GM12878 (cell line): ENCODE measurements around the gene TMEM19. TPM values are rescaled to one million over a fixed set of nuclear protein-coding genes. Genes with fewer than 3 reads are reported as not detected.

ENCODE experiments used
- ATAC-seq: fragments of 200-7000 bp; cut with Tn5 transposase; 3 replicates; pipeline ENCODE4 v1.9.1; 2020; ENCODE audit warnings: mild to moderate bottlenecking, moderate library complexity
- BruUV-seq: library from RNA; stranded (reverse); fragments of 400-500 nt; replicated peaks from 2 replicates; lab custom pipeline; 2021; lab: Mats Ljungman, UMichigan
- CTCF ChIA-PET: fragments of 300-600 bp; sonication (Branson Sonifier 250); formaldehyde crosslinking; extraction: SDS; loops from one replicate; lab custom pipeline; 2021; ENCODE audit warnings: inconsistent platforms; lab: Yijun Ruan, JAX
- POLR2A ChIA-PET: fragments of 350-600 bp; formaldehyde crosslinking; extraction: SDS; loops from one replicate; lab custom pipeline; 2021; ENCODE audit warnings: inconsistent platforms; lab: Charles Lee
- RAD21 ChIA-PET: fragments of 300-600 bp; sonication (Branson Sonifier 250); formaldehyde crosslinking; loops from one replicate; lab custom pipeline; 2023; ENCODE audit warnings: antibody characterized with exemption; ENCODE audit not compliant: unreplicated experiment; lab: Charles Lee
- SMC1A ChIA-PET: fragments of 300-600 bp; sonication (Branson Sonifier 250); formaldehyde crosslinking; loops from one replicate; lab custom pipeline; 2023; ENCODE audit not compliant: unreplicated experiment, uncharacterized antibody; lab: Charles Lee
- DNase-seq: peaks from one replicate; pipeline ENCODE4 v3.0.0-alpha.2; 2011; ENCODE audit warnings: low read depth, low spot score
- FAIRE-seq: peaks from 3 replicates; lab custom pipeline; 2011; peaks lifted over from hg19 to GRCh38; lab: Jason Lieb, UNC
- H2AFZ ChIP-seq: 2 replicates; pipeline ENCODE4 v1.6.0; 2011; ENCODE audit warnings: low read depth, low read length, control low read depth; ENCODE audit not compliant: control insufficient read depth
- H3K27ac ChIP-seq: 2 replicates; pipeline ENCODE4 v1.5.1; 2011; ENCODE audit warnings: control low read depth; ENCODE audit not compliant: control insufficient read depth, insufficient read depth
- H3K27me3 ChIP-seq, 2 experiments: replicated peaks in 1 of 2; 2 replicates each; pipeline versions ENCODE4 v1.6.0 to v1.6.1; 2011; ENCODE audit warnings: low read length in 1 of 2; ENCODE audit not compliant: control insufficient read depth in 2 of 2, insufficient read depth in 2 of 2
- H3K36me3 ChIP-seq, 2 experiments: 2 replicates each; pipeline ENCODE4 v1.5.1; 2011; ENCODE audit warnings: low read length in 1 of 2; ENCODE audit not compliant: control insufficient read depth in 2 of 2, insufficient read depth in 2 of 2
- H3K4me1 ChIP-seq: 2 replicates; pipeline ENCODE4 v1.6.1; 2011; ENCODE audit warnings: mild to moderate bottlenecking, low read length, moderate library complexity, mixed read lengths; ENCODE audit not compliant: control insufficient read depth, insufficient read depth
- H3K4me2 ChIP-seq: 2 replicates; pipeline ENCODE4 v1.6.0; 2011; ENCODE audit warnings: control low read depth; ENCODE audit not compliant: control insufficient read depth, insufficient read depth
- H3K4me3 ChIP-seq: fragments of 200-600 bp; sonication (generic); 2 replicates; pipeline ENCODE4 v1.5.1; 2016
- H3K79me2 ChIP-seq: 2 replicates; pipeline ENCODE4 v1.6.0; 2011; ENCODE audit warnings: low read length; ENCODE audit not compliant: control insufficient read depth, insufficient read depth
- H3K9ac ChIP-seq: 2 replicates; pipeline ENCODE4 v1.8.0; 2011; ENCODE audit warnings: low read length, control low read depth, mixed read lengths; ENCODE audit not compliant: control insufficient read depth, insufficient read depth
- H3K9me3 ChIP-seq: replicated peaks from 3 replicates; pipeline ENCODE4 v1.5.1; 2011; ENCODE audit warnings: mild to moderate bottlenecking, low read length; ENCODE audit not compliant: control insufficient read depth, insufficient read depth
- H4K20me1 ChIP-seq: 2 replicates; pipeline ENCODE4 v1.6.0; 2011; ENCODE audit not compliant: control insufficient read depth, insufficient read depth
- DPF2 ChIP-seq: fragments of 450-650 bp; IDR thresholded peaks from 2 replicates; pipeline ENCODE4 v1.6.1; 2017; ENCODE audit warnings: mild to moderate bottlenecking
- KLF5 ChIP-seq: fragments of 450-650 bp; IDR thresholded peaks from 2 replicates; pipeline ENCODE4 v1.6.1; 2014; ENCODE audit warnings: mild to moderate bottlenecking; ENCODE audit not compliant: partially characterized antibody
- NFIC ChIP-seq: IDR thresholded peaks from 2 replicates; pipeline ENCODE4 v1.6.1; 2012; ENCODE audit warnings: low read depth, mild to moderate bottlenecking, inconsistent platforms, low read length, moderate library complexity
- PAX8 ChIP-seq: fragments of 450-650 bp; IDR thresholded peaks from 2 replicates; pipeline ENCODE4 v1.6.1; 2017; ENCODE audit warnings: mild to moderate bottlenecking, moderate library complexity
- PML ChIP-seq: IDR thresholded peaks from 2 replicates; pipeline ENCODE4 v1.6.1; 2012; ENCODE audit warnings: low read length, inconsistent platforms
- POU2F2 ChIP-seq: IDR thresholded peaks from 3 replicates; pipeline ENCODE4 v1.6.1; 2011; ENCODE audit warnings: low read depth, mild to moderate bottlenecking, low read length, borderline replicate concordance
- RUNX3 ChIP-seq: IDR thresholded peaks from 2 replicates; pipeline ENCODE4 v1.6.1; 2012; ENCODE audit warnings: low read length, inconsistent platforms
- SIX5 ChIP-seq: IDR thresholded peaks from 2 replicates; pipeline ENCODE4 v1.6.1; 2011; ENCODE audit warnings: mild to moderate bottlenecking, low read depth, low read length, moderate library complexity; ENCODE audit not compliant: severe bottlenecking
- SRF ChIP-seq, 2 experiments: IDR thresholded peaks; 2 replicates each; pipeline ENCODE4 v1.6.1; 2011; ENCODE audit warnings: low read depth in 2 of 2, low read length in 2 of 2, mild to moderate bottlenecking in 1 of 2, moderate library complexity in 1 of 2
- SUZ12 ChIP-seq: fragments of 200-600 bp; sonication (generic); IDR thresholded peaks from one replicate; pipeline ENCODE4 v1.6.1; 2018; ENCODE audit warnings: antibody characterized with exemption, mild to moderate bottlenecking; ENCODE audit not compliant: unreplicated experiment
- WGBS: methylation state at CpG from one replicate; pipeline ENCODE4 v1.1.6; 2016; ENCODE audit warnings: low lambda C conversion rate; ENCODE audit not compliant: insufficient replicate concordance, insufficient coverage; ENCODE audit errors: missing lambda C conversion rate; 5-methylcytosine and 5-hydroxymethylcytosine counted together
- in situ Hi-C: fragments of 300-500 bp; cut with MboI; formaldehyde crosslinking; loops from 9 replicates; pipeline ENCODE4 v1.14.3; 2018; ENCODE audit warnings: mixed read lengths
- intact Hi-C: fragments of 100-400 bp; cut with micrococcal nuclease; formaldehyde crosslinking; loops from one replicate; pipeline ENCODE4 v1.14.2; 2022; ENCODE audit not compliant: unreplicated experiment
- polyA plus RNA-seq, 11 experiments: library from polyadenylated mRNA; depleted of rRNA in 4 of 11; unstranded in 6 of 11; stranded (reverse) in 5 of 11; fragments of >200 nt; fragmentation: Nextera tagmentation in 4 of 11; fragmentation: Illumina TruSeq in 1 of 11; extraction: Ambion mirVana in 4 of 11; extraction: Trizol in 1 of 11; gene quantifications; 1 replicate in 1 of 11; 2 replicates in 10 of 11; pipeline versions ENCODE4 v1.2.1 to v1.2.3, GENCODE V29; 2011 to 2016; ENCODE audit warnings: inconsistent platforms in 2 of 11, missing spikeins in 2 of 11, low read depth in 1 of 11
- total RNA-seq, 4 experiments: library from RNA; depleted of rRNA in 3 of 4; stranded (reverse); fragments of >200 nt in 3 of 4; fragmentation: Illumina TruSeq in 1 of 4; extraction: Trizol in 1 of 4; gene quantifications; 2 replicates each; pipeline versions ENCODE4 v1.2.1 to v1.2.3, GENCODE V29; 2013 to 2021
- TF ChIP-seq, protein P1 (sequence below): fragments of 450-650 bp; IDR thresholded peaks from 2 replicates; pipeline ENCODE4 v1.6.1; 2016; ENCODE audit warnings: mild to moderate bottlenecking
- TF ChIP-seq, protein P2 (sequence below): fragments of 450-650 bp; IDR thresholded peaks from 2 replicates; pipeline ENCODE4 v1.6.1; 2017; ENCODE audit warnings: mild to moderate bottlenecking, moderate library complexity
- TF ChIP-seq, protein P3 (sequence below): IDR thresholded peaks from 2 replicates; pipeline ENCODE4 v1.6.1; 2012; ENCODE audit warnings: low read depth, low read length, improper control_type of control experiment
- TF ChIP-seq, protein P4 (sequence below): IDR thresholded peaks from 2 replicates; pipeline ENCODE4 v1.6.1; 2012; ENCODE audit warnings: low read depth, low read length, improper control_type of control experiment
- TF ChIP-seq, protein P5 (sequence below): fragments of 450-650 bp; IDR thresholded peaks from 2 replicates; pipeline ENCODE4 v1.6.1; 2017; ENCODE audit warnings: borderline replicate concordance

The TMEM19 gene
- total and polyA plus RNA-seq, 10 of the 15 experiments (the other 5 are each of a cell fraction or from before 2014, with no cell fraction given): 26.7 to 54.9 (median 39.3) TPM

DNA sequence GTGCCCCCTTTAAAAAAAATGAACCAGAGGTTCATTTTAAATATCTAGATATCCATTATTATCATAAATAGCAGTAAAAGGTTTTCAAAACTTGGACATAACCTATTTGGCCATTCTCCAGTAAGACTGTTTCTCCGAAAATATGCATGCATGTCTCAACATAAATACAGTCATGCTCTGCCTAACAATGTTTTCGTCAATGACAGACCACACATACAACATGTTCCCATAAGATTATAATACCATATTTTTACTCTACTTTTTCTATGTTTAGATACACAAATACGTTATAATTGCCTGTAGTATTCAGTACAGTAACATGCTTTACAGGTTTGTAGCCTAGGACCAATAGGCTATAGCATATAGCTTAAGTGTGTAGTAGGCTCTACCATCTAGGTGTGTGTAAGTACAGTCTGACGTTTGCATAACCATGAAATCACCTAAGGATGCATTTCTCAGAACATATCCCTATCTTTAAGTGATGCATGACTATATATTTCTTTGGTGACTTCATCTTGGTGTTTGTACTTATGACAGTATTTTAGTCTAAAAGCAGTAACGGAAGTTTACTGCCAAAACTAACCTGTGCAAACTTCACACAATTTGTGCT is 3.2 kb downstream of the TMEM19 start:
- Histone ChIP-seq H4K20me1 (no peaks in the 10 kb centered on the region), H3K4me3 (peak overlapping the region; percentile 70), H3K4me2 (peak overlapping the region; percentile 78; the same call in 1 of the 2 replicates), H3K9ac (0 out of 2 replicates have a peak overlapping the region, but pooled peaks have one; percentile 57), H3K27me3 (no peaks in the 10 kb centered on the region), H3K4me1 (peaks cover 39% of the 10 kb centered on the region), H3K9me3 (no peaks in the 10 kb centered on the region), H3K36me3 (no peaks in the 10 kb centered on the region; a peak in 1 of 4 replicates), H3K79me2 (peaks cover 59% of the 10 kb centered on the region), H2AFZ (no peak overlapping the region), H3K27ac (peak overlapping the region; percentile 77; the same call in 1 of the 2 replicates)
- intact Hi-C loops (no loop called here), in situ Hi-C loops (no loop called here)
- TF ChIP-seq SUZ12 (no peak), RUNX3 (no peak), PML (no peak), POU2F2 (no peak), NFIC (no peak), PAX8 (no peak), SIX5 (no peak), DPF2 (no peak), KLF5 (no peak), SRF (IDR thresholded peaks at IDR 0.05; ENCODE audit: low read depth in 2 of 2, low read length in 2 of 2) (no peak)
- TF ChIP-seq, protein P1, sequence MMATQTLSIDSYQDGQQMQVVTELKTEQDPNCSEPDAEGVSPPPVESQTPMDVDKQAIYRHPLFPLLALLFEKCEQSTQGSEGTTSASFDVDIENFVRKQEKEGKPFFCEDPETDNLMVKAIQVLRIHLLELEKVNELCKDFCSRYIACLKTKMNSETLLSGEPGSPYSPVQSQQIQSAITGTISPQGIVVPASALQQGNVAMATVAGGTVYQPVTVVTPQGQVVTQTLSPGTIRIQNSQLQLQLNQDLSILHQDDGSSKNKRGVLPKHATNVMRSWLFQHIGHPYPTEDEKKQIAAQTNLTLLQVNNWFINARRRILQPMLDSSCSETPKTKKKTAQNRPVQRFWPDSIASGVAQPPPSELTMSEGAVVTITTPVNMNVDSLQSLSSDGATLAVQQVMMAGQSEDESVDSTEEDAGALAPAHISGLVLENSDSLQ: no peak
- TF ChIP-seq, protein P2, sequence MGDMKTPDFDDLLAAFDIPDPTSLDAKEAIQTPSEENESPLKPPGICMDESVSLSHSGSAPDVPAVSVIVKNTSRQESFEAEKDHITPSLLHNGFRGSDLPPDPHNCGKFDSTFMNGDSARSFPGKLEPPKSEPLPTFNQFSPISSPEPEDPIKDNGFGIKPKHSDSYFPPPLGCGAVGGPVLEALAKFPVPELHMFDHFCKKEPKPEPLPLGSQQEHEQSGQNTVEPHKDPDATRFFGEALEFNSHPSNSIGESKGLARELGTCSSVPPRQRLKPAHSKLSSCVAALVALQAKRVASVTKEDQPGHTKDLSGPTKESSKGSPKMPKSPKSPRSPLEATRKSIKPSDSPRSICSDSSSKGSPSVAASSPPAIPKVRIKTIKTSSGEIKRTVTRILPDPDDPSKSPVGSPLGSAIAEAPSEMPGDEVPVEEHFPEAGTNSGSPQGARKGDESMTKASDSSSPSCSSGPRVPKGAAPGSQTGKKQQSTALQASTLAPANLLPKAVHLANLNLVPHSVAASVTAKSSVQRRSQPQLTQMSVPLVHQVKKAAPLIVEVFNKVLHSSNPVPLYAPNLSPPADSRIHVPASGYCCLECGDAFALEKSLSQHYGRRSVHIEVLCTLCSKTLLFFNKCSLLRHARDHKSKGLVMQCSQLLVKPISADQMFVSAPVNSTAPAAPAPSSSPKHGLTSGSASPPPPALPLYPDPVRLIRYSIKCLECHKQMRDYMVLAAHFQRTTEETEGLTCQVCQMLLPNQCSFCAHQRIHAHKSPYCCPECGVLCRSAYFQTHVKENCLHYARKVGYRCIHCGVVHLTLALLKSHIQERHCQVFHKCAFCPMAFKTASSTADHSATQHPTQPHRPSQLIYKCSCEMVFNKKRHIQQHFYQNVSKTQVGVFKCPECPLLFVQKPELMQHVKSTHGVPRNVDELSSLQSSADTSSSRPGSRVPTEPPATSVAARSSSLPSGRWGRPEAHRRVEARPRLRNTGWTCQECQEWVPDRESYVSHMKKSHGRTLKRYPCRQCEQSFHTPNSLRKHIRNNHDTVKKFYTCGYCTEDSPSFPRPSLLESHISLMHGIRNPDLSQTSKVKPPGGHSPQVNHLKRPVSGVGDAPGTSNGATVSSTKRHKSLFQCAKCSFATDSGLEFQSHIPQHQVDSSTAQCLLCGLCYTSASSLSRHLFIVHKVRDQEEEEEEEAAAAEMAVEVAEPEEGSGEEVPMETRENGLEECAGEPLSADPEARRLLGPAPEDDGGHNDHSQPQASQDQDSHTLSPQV: no peak
- TF ChIP-seq, protein P3, sequence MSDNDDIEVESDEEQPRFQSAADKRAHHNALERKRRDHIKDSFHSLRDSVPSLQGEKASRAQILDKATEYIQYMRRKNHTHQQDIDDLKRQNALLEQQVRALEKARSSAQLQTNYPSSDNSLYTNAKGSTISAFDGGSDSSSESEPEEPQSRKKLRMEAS: no peak
- TF ChIP-seq, protein P4, sequence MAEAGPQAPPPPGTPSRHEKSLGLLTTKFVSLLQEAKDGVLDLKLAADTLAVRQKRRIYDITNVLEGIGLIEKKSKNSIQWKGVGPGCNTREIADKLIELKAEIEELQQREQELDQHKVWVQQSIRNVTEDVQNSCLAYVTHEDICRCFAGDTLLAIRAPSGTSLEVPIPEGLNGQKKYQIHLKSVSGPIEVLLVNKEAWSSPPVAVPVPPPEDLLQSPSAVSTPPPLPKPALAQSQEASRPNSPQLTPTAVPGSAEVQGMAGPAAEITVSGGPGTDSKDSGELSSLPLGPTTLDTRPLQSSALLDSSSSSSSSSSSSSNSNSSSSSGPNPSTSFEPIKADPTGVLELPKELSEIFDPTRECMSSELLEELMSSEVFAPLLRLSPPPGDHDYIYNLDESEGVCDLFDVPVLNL: no peak
- TF ChIP-seq, protein P5, sequence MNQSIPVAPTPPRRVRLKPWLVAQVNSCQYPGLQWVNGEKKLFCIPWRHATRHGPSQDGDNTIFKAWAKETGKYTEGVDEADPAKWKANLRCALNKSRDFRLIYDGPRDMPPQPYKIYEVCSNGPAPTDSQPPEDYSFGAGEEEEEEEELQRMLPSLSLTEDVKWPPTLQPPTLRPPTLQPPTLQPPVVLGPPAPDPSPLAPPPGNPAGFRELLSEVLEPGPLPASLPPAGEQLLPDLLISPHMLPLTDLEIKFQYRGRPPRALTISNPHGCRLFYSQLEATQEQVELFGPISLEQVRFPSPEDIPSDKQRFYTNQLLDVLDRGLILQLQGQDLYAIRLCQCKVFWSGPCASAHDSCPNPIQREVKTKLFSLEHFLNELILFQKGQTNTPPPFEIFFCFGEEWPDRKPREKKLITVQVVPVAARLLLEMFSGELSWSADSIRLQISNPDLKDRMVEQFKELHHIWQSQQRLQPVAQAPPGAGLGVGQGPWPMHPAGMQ: no peak
- SMC1A ChIA-PET: interaction anchor here (1.0 to 2.2 kb wide), 2 partner anchors 25 to 52 kb away, joined by 3 to 8 read pairs; partner anchors contain the start of genes THAP2 and ZFC3H1
- POLR2A ChIA-PET: interaction anchor here (4.2 to 6.0 kb wide), 2 partner anchors 26 to 66 kb away, joined by 22 to 93 read pairs; partner anchors contain the start of genes RAB21, THAP2 and ZFC3H1
- DNase-seq (no peak), ATAC-seq (no peak), FAIRE-seq (no peak)
- RAD21 ChIA-PET: no interaction called here
- CTCF ChIA-PET: interaction anchor here (6.2 to 6.7 kb wide), 2 partner anchors 26 to 57 kb away, joined by 83 to 131 read pairs; partner anchors contain the start of genes THAP2 and ZFC3H1
- no TSS peak for BruUV-seq
- WGBS: 48% methylated on average over 5 of the region's 5 CpGs
